ENCODE results near the gene MED20. TPM values are rescaled to one million over a fixed set of nuclear protein-coding genes. Genes with fewer than 3 reads are reported as not detected.

Gene MED20
- total RNA-seq = 10 to 100 TPM; 20.5 to 22.6 TPM

- Mint-ChIP-seq H3K4me1 (peaks cover 43% of the 10 kb centered on the region), H3K27me3 (no peaks in the 10 kb centered on the region), H3K4me3 (peak within 1 kb of the TSS; percentile 95), H3K27ac (peak within 1 kb of the TSS; percentile 97), H3K36me3 (ENCODE audit: low read depth) (peaks cover 66% of the 10 kb centered on the region), H3K9me3 (no peaks in the 10 kb centered on the region)
- peak; percentile 89 for ATAC-seq (replicated peaks)
Measured at GRCh38 chr6:41920921-41921711, at the start of gene MED20, which contains the start of gene BYSL. MED20 (minus strand) TSS chr6:41921139; CDS start chr6:41921018, 121 bp downstream. BYSL (plus strand) TSS chr6:41921499; CDS start chr6:41921563, 64 bp downstream.

GRCh38 chr6:41970436-41970846 is 49.5 kb upstream of the MED20 start:
- no peaks in the 10 kb centered on the region for H3K27me3 Mint-ChIP-seq
- peak overlapping the region; percentile 88 for H3K27ac Mint-ChIP-seq
- peak overlapping the region; percentile 77 for H3K4me3 Mint-ChIP-seq
- peak; percentile 94 for ATAC-seq (replicated peaks)
- peaks cover 14% of the 10 kb centered on the region for H3K36me3 Mint-ChIP-seq (ENCODE audit: low read depth)
- H3K4me1 Mint-ChIP-seq = peaks cover 34% of the 10 kb centered on the region
- no peaks in the 10 kb centered on the region for H3K9me3 Mint-ChIP-seq

- Mint-ChIP-seq H3K4me3 (peak overlapping the region; percentile 36), H3K27me3 (no peaks in the 10 kb centered on the region), H3K9me3 (no peaks in the 10 kb centered on the region), H3K4me1 (peaks cover 42% of the 10 kb centered on the region), H3K27ac (peak overlapping the region; percentile 55), H3K36me3 (ENCODE audit: low read depth) (peaks cover 16% of the 10 kb centered on the region)
- ATAC-seq (replicated peaks) = no peak
Measured at GRCh38 chr6:41967312-41968287, 46.7 kb upstream of the MED20 start.

- Mint-ChIP-seq H3K27me3 (no peaks in the 10 kb centered on the region), H3K4me3 (peak overlapping the region; percentile 36), H3K27ac (peak overlapping the region; percentile 55), H3K4me1 (peaks cover 38% of the 10 kb centered on the region), H3K36me3 (ENCODE audit: low read depth) (peaks cover 17% of the 10 kb centered on the region), H3K9me3 (no peaks in the 10 kb centered on the region)
- peak; percentile 32 for ATAC-seq (replicated peaks)
Measured at GRCh38 chr6:41966961-41967311, 46.0 kb upstream of the MED20 start.

- peak overlapping the region; percentile 36 for H3K4me3 Mint-ChIP-seq
- H3K27ac Mint-ChIP-seq = peak overlapping the region; percentile 67
- H3K27me3 Mint-ChIP-seq = no peaks in the 10 kb centered on the region
- H3K4me1 Mint-ChIP-seq = peaks cover 44% of the 10 kb centered on the region
- ATAC-seq (replicated peaks) = no peak
- H3K36me3 Mint-ChIP-seq (ENCODE audit: low read depth) = peaks cover 23% of the 10 kb centered on the region
- H3K9me3 Mint-ChIP-seq = no peaks in the 10 kb centered on the region
Measured at GRCh38 chr6:41966214-41966920, 45.4 kb upstream of the MED20 start.

- Mint-ChIP-seq H3K27me3 (no peaks in the 10 kb centered on the region), H3K9me3 (no peaks in the 10 kb centered on the region), H3K4me1 (peaks cover 44% of the 10 kb centered on the region), H3K36me3 (ENCODE audit: low read depth) (peaks cover 18% of the 10 kb centered on the region), H3K4me3 (no peak overlapping the region), H3K27ac (peak overlapping the region; percentile 67)
- no peak for ATAC-seq (replicated peaks)
Measured at GRCh38 chr6:41965429-41966213, 44.7 kb upstream of the MED20 start.

- Mint-ChIP-seq H3K27ac (peak overlapping the region; percentile 23), H3K4me1 (peaks cover 47% of the 10 kb centered on the region), H3K4me3 (peak overlapping the region; percentile 51), H3K27me3 (no peaks in the 10 kb centered on the region), H3K9me3 (no peaks in the 10 kb centered on the region), H3K36me3 (ENCODE audit: low read depth) (peaks cover 21% of the 10 kb centered on the region)
- ATAC-seq (replicated peaks) = no peak
Measured at GRCh38 chr6:41964201-41964887, 43.4 kb upstream of the MED20 start.

- peaks cover 56% of the 10 kb centered on the region for H3K4me1 Mint-ChIP-seq
- H3K27ac Mint-ChIP-seq = peak overlapping the region; percentile 23
- H3K9me3 Mint-ChIP-seq = no peaks in the 10 kb centered on the region
- peak; percentile 11 for ATAC-seq (replicated peaks)
- H3K36me3 Mint-ChIP-seq (ENCODE audit: low read depth) = peaks cover 30% of the 10 kb centered on the region
- no peaks in the 10 kb centered on the region for H3K27me3 Mint-ChIP-seq
- H3K4me3 Mint-ChIP-seq = peak overlapping the region; percentile 51
Measured at GRCh38 chr6:41963371-41963770, 42.4 kb upstream of the MED20 start.

- peak overlapping the region; percentile 85 for H3K27ac Mint-ChIP-seq
- peak overlapping the region; percentile 74 for H3K4me3 Mint-ChIP-seq
Measured at GRCh38 chr6:41960028-41960427, 39.1 kb upstream of the MED20 start.

GRCh38 chr6:41958022-41958856 is 37.3 kb upstream of the MED20 start:
- Mint-ChIP-seq H3K27ac (peak overlapping the region; percentile 85), H3K9me3 (no peaks in the 10 kb centered on the region), H3K4me1 (peaks cover 42% of the 10 kb centered on the region), H3K4me3 (peak overlapping the region; percentile 74), H3K36me3 (ENCODE audit: low read depth) (peaks cover 49% of the 10 kb centered on the region), H3K27me3 (no peaks in the 10 kb centered on the region)
- peak; percentile 87 for ATAC-seq (replicated peaks)

More at GRCh38 chr6:41960028-41960427, 39.1 kb upstream of the MED20 start:
- no peak for ATAC-seq (replicated peaks)
- H3K36me3 Mint-ChIP-seq (ENCODE audit: low read depth) = peaks cover 39% of the 10 kb centered on the region
- H3K27me3 Mint-ChIP-seq = no peaks in the 10 kb centered on the region
- H3K4me1 Mint-ChIP-seq = peaks cover 56% of the 10 kb centered on the region
- H3K9me3 Mint-ChIP-seq = no peaks in the 10 kb centered on the region

GRCh38 chr6:41957117-41957516 is 36.2 kb upstream of the MED20 start:
- no peak for ATAC-seq (replicated peaks)
- Mint-ChIP-seq H3K27ac (peak overlapping the region; percentile 85), H3K9me3 (no peaks in the 10 kb centered on the region), H3K27me3 (no peaks in the 10 kb centered on the region), H3K36me3 (ENCODE audit: low read depth) (peaks cover 47% of the 10 kb centered on the region), H3K4me1 (peaks cover 37% of the 10 kb centered on the region), H3K4me3 (peak overlapping the region; percentile 74)

- Mint-ChIP-seq H3K27ac (peak overlapping the region; percentile 78), H3K9me3 (no peaks in the 10 kb centered on the region), H3K4me1 (peaks cover 25% of the 10 kb centered on the region), H3K4me3 (peak overlapping the region; percentile 52), H3K27me3 (no peaks in the 10 kb centered on the region), H3K36me3 (ENCODE audit: low read depth) (peaks cover 40% of the 10 kb centered on the region)
- ATAC-seq (replicated peaks) = no peak
Measured at GRCh38 chr6:41955412-41955811, 34.5 kb upstream of the MED20 start.

Measured in activated T-helper 17 cell treated with anti-CD3 and anti-CD28 coated beads, Interleukin-2, amount 50 U/mL, for 72 hours (primary cell).